GM23248 (cell line): Measurements from ENCODE around the gene GALNT16. TPM values are rescaled to one million over a fixed set of nuclear protein-coding genes. Genes with fewer than 3 reads are reported as not detected.

Experiments
- DNase-seq: peaks from one replicate; pipeline ENCODE4 v3.0.0-alpha.2; 2015
- H2AFZ ChIP-seq: fragments of 200-600 bp; sonication (generic); 2 replicates; pipeline ENCODE4 v1.6.1; 2016; ENCODE audit warnings: antibody characterized with exemption
- H3F3A ChIP-seq: fragments of 200-600 bp; sonication (generic); 2 replicates; pipeline ENCODE4 v1.6.1; 2016; ENCODE audit warnings: mild to moderate bottlenecking, antibody characterized with exemption, mixed run types; ENCODE audit not compliant: insufficient read depth
- H3K27ac ChIP-seq: fragments of 200-600 bp; sonication (generic); 2 replicates; pipeline ENCODE4 v1.5.1; 2016; ENCODE audit warnings: mild to moderate bottlenecking
- H3K27me3 ChIP-seq: fragments of 200-600 bp; sonication (generic); replicated peaks from 2 replicates; pipeline ENCODE4 v1.6.1; 2016; ENCODE audit warnings: mild to moderate bottlenecking; ENCODE audit not compliant: insufficient read depth
- H3K36me3 ChIP-seq: fragments of 200-600 bp; sonication (generic); 2 replicates; pipeline ENCODE4 v1.6.1; 2016; ENCODE audit warnings: low read depth, mild to moderate bottlenecking
- H3K4me1 ChIP-seq: fragments of 200-600 bp; sonication (generic); 2 replicates; pipeline ENCODE4 v1.6.1; 2016; ENCODE audit warnings: mild to moderate bottlenecking; ENCODE audit not compliant: insufficient read depth
- H3K4me2 ChIP-seq: fragments of 200-600 bp; sonication (generic); one replicate; pipeline ENCODE4 v1.6.1; 2016; ENCODE audit warnings: mild to moderate bottlenecking; ENCODE audit not compliant: unreplicated experiment
- H3K4me3 ChIP-seq: fragments of 200-600 bp; sonication (generic); 2 replicates; pipeline ENCODE4 v1.5.1; 2016; ENCODE audit warnings: mild to moderate bottlenecking
- H3K79me2 ChIP-seq: fragments of 200-600 bp; sonication (generic); 2 replicates; pipeline ENCODE4 v1.6.1; 2016; ENCODE audit warnings: mild to moderate bottlenecking; ENCODE audit not compliant: insufficient read depth
- H3K9ac ChIP-seq: fragments of 200-600 bp; sonication (generic); 2 replicates; pipeline ENCODE4 v1.6.1; 2016; ENCODE audit warnings: mild to moderate bottlenecking
- H3K9me2 ChIP-seq: fragments of 200-600 bp; sonication (generic); 2 replicates; pipeline ENCODE4 v1.6.1; 2016; ENCODE audit warnings: mixed run types, mild to moderate bottlenecking, moderate library complexity; ENCODE audit not compliant: insufficient read depth
- H3K9me3 ChIP-seq: fragments of 200-600 bp; sonication (generic); one replicate; pipeline ENCODE4 v1.6.1; 2017; ENCODE audit warnings: low read depth
- H4K20me1 ChIP-seq: fragments of 200-600 bp; sonication (generic); 2 replicates; pipeline ENCODE4 v1.6.0; 2016; ENCODE audit not compliant: insufficient read depth
- EZH2 ChIP-seq: fragments of 200-600 bp; sonication (generic); IDR thresholded peaks from 2 replicates; pipeline ENCODE4 v1.6.1; 2018; ENCODE audit warnings: antibody characterized with exemption, mild to moderate bottlenecking; ENCODE audit not compliant: insufficient read depth, poor library complexity, severe bottlenecking
- EZH2phosphoT487 ChIP-seq: fragments of 200-600 bp; sonication (generic); IDR thresholded peaks from 2 replicates; pipeline ENCODE4 v1.6.1; 2018; ENCODE audit warnings: antibody characterized with exemption, moderate library complexity, mild to moderate bottlenecking, low read depth; ENCODE audit not compliant: insufficient read depth
- WGBS, 2 experiments: methylation state at CpG; one replicate each; pipeline ENCODE4 v1.1.6; 2015 to 2017; ENCODE audit warnings: low lambda C conversion rate in 2 of 2, low coverage in 1 of 2; ENCODE audit errors: missing lambda C conversion rate in 2 of 2; 5-methylcytosine and 5-hydroxymethylcytosine counted together
- in situ Hi-C: fragments of 300-500 bp; cut with MboI; formaldehyde crosslinking; loops from 2 replicates; pipeline ENCODE4 v1.15.0; 2020
- polyA plus RNA-seq: library from polyadenylated mRNA; unstranded; fragments of >200 nt; fragmentation: Nextera tagmentation; extraction: Ambion mirVana; gene quantifications from 2 replicates; pipeline ENCODE4 v1.2.1, GENCODE V29; 2016
- total RNA-seq: library from RNA; depleted of rRNA; stranded (reverse); fragments of >200 nt; shearing (Covaris generic); gene quantifications from 2 replicates; pipeline ENCODE4 v1.2.3, GENCODE V29; 2014

The GALNT16 gene
- total and polyA plus RNA-seq, 2 experiments from 2014 or later: 0.59 to 1.4 TPM

- Histone ChIP-seq H3K9ac (no peak overlapping the region), H3F3A (peaks cover 8% of the 10 kb centered on the region; the same call in 1 of the 2 replicates), H3K4me3 (no peak overlapping the region), H3K36me3 (no peaks in the 10 kb centered on the region), H3K4me2 (no peak overlapping the region), H3K4me1 (peaks cover 5% of the 10 kb centered on the region; the same call in 1 of the 2 replicates), H4K20me1 (no peaks in the 10 kb centered on the region), H3K9me3 (no peaks in the 10 kb centered on the region), H3K27ac (no peak overlapping the region), H3K9me2 (no peaks in the 10 kb centered on the region), H3K27me3 (no peaks in the 10 kb centered on the region), H3K79me2 (no peaks in the 10 kb centered on the region), H2AFZ (no peak overlapping the region)
- WGBS, 2 experiments: 86 to 91% methylated on average over 7 of the region's 7 CpGs
- in situ Hi-C loops: no loop called here
- DNase-seq: no peak
- no peak for TF ChIP-seq EZH2
- TF ChIP-seq EZH2phosphoT487: no peak
Measured at GRCh38 chr14:69285661-69286255, 25.8 kb downstream of the GALNT16 start.

GRCh38 chr14:69287098-69288010 lies 27.4 kb downstream of the GALNT16 start:
- H3K27ac ChIP-seq: no peak overlapping the region
- H3K36me3 ChIP-seq: no peaks in the 10 kb centered on the region
- H3K4me1 ChIP-seq: peaks cover 5% of the 10 kb centered on the region; the same call in 1 of the 2 replicates
- peaks cover 8% of the 10 kb centered on the region; the same call in 1 of the 2 replicates for H3F3A ChIP-seq
- H3K4me3 ChIP-seq: no peak overlapping the region
- in situ Hi-C loops: no loop called here
- no peaks in the 10 kb centered on the region for H3K79me2 ChIP-seq
- TF ChIP-seq EZH2: no peak
- TF ChIP-seq EZH2phosphoT487: no peak
- H4K20me1 ChIP-seq: no peaks in the 10 kb centered on the region
- no peak overlapping the region for H3K9ac ChIP-seq
- no peaks in the 10 kb centered on the region for H3K27me3 ChIP-seq
- no peak overlapping the region for H3K4me2 ChIP-seq
- H2AFZ ChIP-seq: peak overlapping the region; percentile 7; the same call in 1 of the 2 replicates
- DNase-seq: peak; percentile 55
- no peaks in the 10 kb centered on the region for H3K9me2 ChIP-seq
- no peaks in the 10 kb centered on the region for H3K9me3 ChIP-seq
- 38 to 45% methylated on average over 9 of the region's 9 CpGs for WGBS, 2 experiments

GRCh38 chr14:69288011-69288771 lies 28.2 kb downstream of the GALNT16 start:
- Histone ChIP-seq H4K20me1 (no peaks in the 10 kb centered on the region), H3K9me3 (no peaks in the 10 kb centered on the region), H3F3A (peaks cover 8% of the 10 kb centered on the region; the same call in 1 of the 2 replicates), H3K4me2 (no peak overlapping the region), H3K9me2 (no peaks in the 10 kb centered on the region), H3K27ac (no peak overlapping the region), H3K4me3 (no peak overlapping the region), H3K36me3 (no peaks in the 10 kb centered on the region), H3K79me2 (no peaks in the 10 kb centered on the region), H2AFZ (peak overlapping the region; percentile 7; the same call in 1 of the 2 replicates), H3K9ac (no peak overlapping the region), H3K4me1 (peaks cover 5% of the 10 kb centered on the region; the same call in 1 of the 2 replicates), H3K27me3 (no peaks in the 10 kb centered on the region)
- in situ Hi-C loops: no loop called here
- WGBS, 2 experiments: 58 to 59% methylated on average over 8 of the region's 8 CpGs
- no peak for TF ChIP-seq EZH2phosphoT487
- no peak for TF ChIP-seq EZH2
- DNase-seq: peak; percentile 51
